GM10266 (cell line): ENCODE results near the gene CTNNBL1.

Experiments
- DNase-seq: peaks from one replicate; pipeline ENCODE4 v3.0.0; 2012; ENCODE audit errors: extremely low spot score
- TF ChIP-seq, protein P1 (sequence below): IDR thresholded peaks from 2 replicates; pipeline ENCODE4 v1.5.1; 2012; ENCODE audit warnings: mild to moderate bottlenecking, low read depth; ENCODE audit not compliant: control insufficient read depth, insufficient read depth; ENCODE audit errors: missing control alignments

CTNNBL1 gene

DNA sequence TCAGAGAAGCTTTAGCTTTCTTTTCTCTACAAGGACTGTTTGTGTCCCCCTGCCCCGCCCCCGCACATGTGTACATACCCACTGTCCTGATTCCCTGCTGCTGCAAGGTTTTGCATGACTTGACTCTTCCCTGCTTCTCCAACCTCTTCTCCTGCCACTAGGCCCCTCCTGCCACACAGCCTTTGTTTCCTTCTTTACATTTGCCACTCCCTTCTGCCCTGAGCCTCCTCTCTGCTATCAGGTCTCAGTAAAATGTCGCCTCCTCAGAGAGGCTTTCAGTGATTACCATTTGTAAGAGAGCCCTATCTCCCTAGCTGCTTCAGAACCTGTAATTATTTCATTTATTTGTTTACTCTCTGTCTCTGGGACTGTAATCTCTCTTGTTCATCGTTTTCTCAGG is 152.7 kb downstream of the CTNNBL1 start:
- TF ChIP-seq, protein P1, sequence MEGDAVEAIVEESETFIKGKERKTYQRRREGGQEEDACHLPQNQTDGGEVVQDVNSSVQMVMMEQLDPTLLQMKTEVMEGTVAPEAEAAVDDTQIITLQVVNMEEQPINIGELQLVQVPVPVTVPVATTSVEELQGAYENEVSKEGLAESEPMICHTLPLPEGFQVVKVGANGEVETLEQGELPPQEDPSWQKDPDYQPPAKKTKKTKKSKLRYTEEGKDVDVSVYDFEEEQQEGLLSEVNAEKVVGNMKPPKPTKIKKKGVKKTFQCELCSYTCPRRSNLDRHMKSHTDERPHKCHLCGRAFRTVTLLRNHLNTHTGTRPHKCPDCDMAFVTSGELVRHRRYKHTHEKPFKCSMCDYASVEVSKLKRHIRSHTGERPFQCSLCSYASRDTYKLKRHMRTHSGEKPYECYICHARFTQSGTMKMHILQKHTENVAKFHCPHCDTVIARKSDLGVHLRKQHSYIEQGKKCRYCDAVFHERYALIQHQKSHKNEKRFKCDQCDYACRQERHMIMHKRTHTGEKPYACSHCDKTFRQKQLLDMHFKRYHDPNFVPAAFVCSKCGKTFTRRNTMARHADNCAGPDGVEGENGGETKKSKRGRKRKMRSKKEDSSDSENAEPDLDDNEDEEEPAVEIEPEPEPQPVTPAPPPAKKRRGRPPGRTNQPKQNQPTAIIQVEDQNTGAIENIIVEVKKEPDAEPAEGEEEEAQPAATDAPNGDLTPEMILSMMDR: no peak
- no peak for DNase-seq

DNA sequence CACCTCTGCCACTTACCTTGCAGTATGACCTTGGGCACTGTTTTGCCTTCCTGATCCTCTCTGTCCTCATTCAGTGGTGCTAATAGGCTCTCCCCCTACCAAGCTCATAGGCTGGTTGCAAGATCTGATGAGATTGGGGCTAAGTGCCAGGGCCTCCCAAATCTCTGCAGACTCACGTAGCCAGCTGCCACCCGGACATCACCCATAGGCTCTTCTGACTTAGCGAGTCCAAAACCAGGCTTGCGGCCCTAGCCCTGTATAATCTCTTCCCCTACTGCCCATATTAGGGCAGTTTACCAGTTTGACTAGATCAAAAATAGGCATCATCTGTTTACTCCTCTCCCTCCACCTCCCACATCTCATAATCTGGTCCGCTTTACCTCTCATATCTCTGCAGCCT is 154.9 kb downstream of the CTNNBL1 start:
- DNase-seq: no peak
- TF ChIP-seq, protein P1: no peak

DNA sequence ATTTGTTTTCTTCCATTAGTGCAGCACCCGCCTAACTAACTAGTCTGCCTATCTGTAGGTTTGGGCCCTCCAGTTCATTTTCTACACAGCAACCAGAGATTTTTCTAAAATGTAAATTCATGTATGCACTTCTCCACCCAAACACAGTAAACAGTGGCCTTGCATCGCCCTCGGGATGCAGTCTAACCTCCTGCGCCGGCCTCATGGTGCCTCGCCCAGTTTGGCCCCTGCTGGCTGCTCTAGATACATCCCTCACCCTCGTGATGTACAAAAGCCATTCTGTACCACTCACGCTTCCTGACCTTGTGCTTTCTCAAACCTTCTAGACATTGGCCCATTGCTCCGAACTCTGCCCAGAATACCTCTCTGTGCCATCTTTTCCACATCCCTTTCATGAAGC is 155.3 kb downstream of the CTNNBL1 start:
- no peak for DNase-seq
- TF ChIP-seq, protein P1: no peak

DNA sequence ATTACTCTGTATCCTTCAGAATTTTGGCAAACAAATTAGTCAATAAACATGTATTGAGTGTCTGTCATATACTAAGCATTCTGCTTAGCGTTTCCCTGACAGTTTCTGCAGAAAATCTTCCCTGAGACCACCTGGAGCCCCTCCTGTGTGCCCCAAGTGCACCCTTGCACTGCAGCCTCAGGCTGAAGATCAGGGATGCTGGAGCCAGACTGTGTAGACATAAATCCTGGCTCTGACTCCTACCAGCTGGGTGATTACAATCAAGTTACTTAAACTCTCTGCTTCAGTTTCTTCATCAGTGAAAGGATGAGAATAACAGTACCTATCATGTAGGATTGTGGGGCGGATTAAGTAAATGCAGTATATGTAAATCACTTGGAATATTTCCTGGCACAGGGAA is 155.7 kb downstream of the CTNNBL1 start:
- DNase-seq: no peak
- TF ChIP-seq, protein P1: no peak

DNA sequence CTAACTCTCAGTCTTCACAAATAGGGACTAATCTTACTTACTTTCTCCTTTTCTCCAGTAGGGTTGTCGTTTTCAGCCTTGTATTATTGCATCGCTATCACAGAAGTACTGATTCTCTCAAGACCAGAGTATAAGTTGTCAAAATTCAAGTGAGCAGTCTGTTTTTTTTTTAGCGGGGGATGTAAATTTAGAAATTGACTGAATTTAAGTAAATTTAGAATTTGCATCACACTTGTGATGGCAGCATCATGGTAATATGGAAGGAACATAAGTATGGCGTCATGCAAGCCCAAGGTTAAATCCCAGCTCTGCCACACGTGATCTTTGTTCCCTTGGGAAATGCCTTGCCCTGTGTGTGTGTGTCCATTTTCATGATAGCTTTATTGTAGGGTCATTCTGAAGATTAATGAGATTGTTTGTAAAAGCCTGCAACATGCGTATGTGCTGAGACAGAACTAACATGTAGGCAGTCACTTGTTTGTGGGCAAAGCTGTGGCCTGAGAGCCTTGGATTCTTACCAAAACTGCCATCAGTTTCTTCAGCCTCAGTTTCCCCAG is 156.3 kb downstream of the CTNNBL1 start:
- TF ChIP-seq, protein P1: no peak
- DNase-seq: no peak

DNA sequence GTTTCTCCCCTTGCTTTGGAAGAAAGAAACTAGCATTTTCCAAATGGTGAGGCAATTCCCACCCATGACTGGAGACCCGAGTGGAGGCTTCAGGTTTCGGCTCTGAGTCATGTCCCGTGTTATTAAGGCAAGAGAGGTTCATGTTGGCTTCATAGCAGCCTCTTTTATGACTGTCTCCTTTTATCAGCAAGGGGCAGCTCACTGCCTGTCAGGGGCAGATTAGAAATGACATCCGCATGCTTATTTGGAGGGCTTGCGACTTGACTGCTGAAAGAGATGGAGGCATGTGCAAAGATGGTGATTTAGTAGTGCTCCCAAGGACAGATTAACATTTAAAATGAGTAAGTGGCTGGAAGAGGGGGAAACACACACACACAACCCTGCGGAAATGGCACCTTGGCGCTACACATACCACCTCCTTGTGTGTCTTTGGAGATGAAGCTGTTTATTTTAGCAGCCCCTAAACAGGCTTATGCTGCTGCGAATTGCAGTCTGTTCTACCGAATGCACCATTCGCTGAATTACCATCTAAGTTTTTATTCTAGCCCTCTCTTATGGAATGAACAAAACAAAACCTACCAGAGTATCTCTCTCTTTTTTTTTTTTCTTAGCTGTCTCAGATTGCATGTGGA is 157.0 kb downstream of the CTNNBL1 start:
- TF ChIP-seq, protein P1: no peak
- DNase-seq: no peak

DNA sequence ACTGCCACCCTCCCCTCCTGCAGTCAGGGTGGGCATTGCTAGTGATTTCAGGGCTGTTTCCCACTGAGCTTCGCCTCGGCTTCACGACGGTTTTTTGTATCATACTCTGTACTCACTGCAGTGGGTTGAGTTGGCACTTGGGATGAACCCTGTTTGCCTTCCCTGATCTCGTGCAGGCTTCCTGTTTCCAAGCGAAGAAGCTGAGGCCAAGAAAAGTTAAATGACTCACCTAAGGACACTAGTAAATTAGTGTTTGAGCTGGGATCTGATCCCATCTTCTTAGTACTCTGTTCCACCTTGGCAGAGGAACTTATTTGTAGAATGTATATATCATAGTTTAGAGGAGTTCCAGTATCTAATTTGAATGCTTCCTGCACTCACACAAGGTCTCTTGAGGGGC is 158.8 kb downstream of the CTNNBL1 start:
- no peak for DNase-seq

More for the DNA sequence above, 158.8 kb downstream of the CTNNBL1 start:
- TF ChIP-seq, protein P1: no peak
